H1 (cell line): Measurements from ENCODE around the gene LRRC72. TPM values are rescaled to one million over a fixed set of nuclear protein-coding genes. Genes with fewer than 3 reads are reported as not detected.

Experiments used
- CTCF ChIA-PET: fragments of 300-600 bp; sonication (Branson Sonifier 250); formaldehyde crosslinking; loops from one replicate; lab custom pipeline; 2021; ENCODE audit not compliant: partially characterized antibody; lab: Charles Lee
- POLR2A ChIA-PET: fragments of 300-600 bp; sonication (Branson Sonifier 250); formaldehyde crosslinking; loops from one replicate; lab custom pipeline; 2021; ENCODE audit warnings: inconsistent platforms; ENCODE audit not compliant: partially characterized antibody; lab: Charles Lee
- DNase-seq, 2 experiments: peaks; one replicate each; pipeline versions ENCODE4 v3.0.0 to v3.0.0-alpha.2; 2010 to 2022; ENCODE audit warnings: low spot score in 2 of 2, low read depth in 1 of 2, mixed read lengths in 1 of 2
- FAIRE-seq: peaks from 2 replicates; lab custom pipeline; 2011; peaks lifted over from hg19 to GRCh38; lab: Jason Lieb, UNC
- H2AFZ ChIP-seq: 2 replicates; pipeline ENCODE4 v1.8.1; 2012; ENCODE audit warnings: low read length, inconsistent platforms
- H2AK5ac ChIP-seq: 2 replicates; pipeline ENCODE4 v1.6.1; 2013; ENCODE audit warnings: low read depth, low read length
- H2BK120ac ChIP-seq: replicated peaks from 2 replicates; pipeline ENCODE3; 2013; ENCODE audit warnings: low read depth, low read length, inconsistent platforms
- H2BK12ac ChIP-seq: 2 replicates; pipeline ENCODE4 v1.6.1; 2013; ENCODE audit warnings: low read depth, low read length
- H2BK15ac ChIP-seq: 2 replicates; pipeline ENCODE4 v1.6.1; 2013; ENCODE audit warnings: low read length
- H2BK20ac ChIP-seq: 2 replicates; pipeline ENCODE4 v1.6.1; 2013; ENCODE audit warnings: low read length
- H2BK5ac ChIP-seq: 2 replicates; pipeline ENCODE4 v1.6.1; 2013; ENCODE audit warnings: low read depth, low read length
- H3K14ac ChIP-seq: 2 replicates; pipeline ENCODE4 v1.6.1; 2013; ENCODE audit warnings: inconsistent platforms; ENCODE audit not compliant: insufficient read length
- H3K18ac ChIP-seq: 2 replicates; pipeline ENCODE4 v1.6.1; 2013; ENCODE audit warnings: low read length; ENCODE audit errors: extremely low read depth
- H3K23ac ChIP-seq: 2 replicates; pipeline ENCODE4 v1.6.1; 2013; ENCODE audit warnings: inconsistent platforms; ENCODE audit not compliant: insufficient read length
- H3K23me2 ChIP-seq: 2 replicates; pipeline ENCODE4 v1.6.1; 2013; ENCODE audit warnings: low read depth, low read length
- H3K27ac ChIP-seq: 2 replicates; pipeline ENCODE4 v1.6.1; 2011; ENCODE audit warnings: low read depth, low read length, inconsistent platforms
- H3K27me3 ChIP-seq, 4 experiments: replicated peaks in 1 of 4; 1 replicate in 1 of 4; 2 replicates in 3 of 4; pipeline versions ENCODE4 v1.6.1 to v1.8.1; 2011 to 2013; ENCODE audit warnings: low read length in 3 of 4, mild to moderate bottlenecking in 3 of 4, inconsistent platforms in 2 of 4, mixed read lengths in 2 of 4, moderate library complexity in 1 of 4; ENCODE audit not compliant: control insufficient read depth in 3 of 4, insufficient read depth in 3 of 4; ENCODE audit errors: extremely low read depth in 1 of 4
- H3K36me3 ChIP-seq, 4 experiments: 2 replicates each; pipeline versions ENCODE4 v1.6.1 to v1.8.1; 2011 to 2013; ENCODE audit warnings: mild to moderate bottlenecking in 4 of 4, low read length in 3 of 4, moderate library complexity in 2 of 4, control low read depth in 1 of 4, inconsistent platforms in 1 of 4; ENCODE audit not compliant: insufficient read depth in 4 of 4, control insufficient read depth in 2 of 4
- H3K4ac ChIP-seq: replicated peaks from 2 replicates; pipeline ENCODE3; 2013; ENCODE audit warnings: low read length, low read depth, mixed read lengths, inconsistent platforms; ENCODE audit not compliant: insufficient read length
- H3K4me1 ChIP-seq, 4 experiments: replicated peaks in 1 of 4; 1 replicate in 1 of 4; 2 replicates in 3 of 4; pipeline versions ENCODE4 v1.6.1 to v1.8.1; 2011 to 2013; ENCODE audit warnings: low read length in 3 of 4, inconsistent platforms in 2 of 4, mixed read lengths in 1 of 4; ENCODE audit not compliant: insufficient read depth in 4 of 4, control insufficient read depth in 3 of 4
- H3K4me2 ChIP-seq, 2 experiments: 2 replicates each; pipeline versions ENCODE4 v1.6.1 to v1.8.1; 2011 to 2013; ENCODE audit warnings: low read depth in 2 of 2, low read length in 2 of 2, control low read depth in 1 of 2, inconsistent platforms in 1 of 2, mild to moderate bottlenecking in 1 of 2; ENCODE audit not compliant: insufficient read depth in 1 of 2
- H3K4me3 ChIP-seq, 4 experiments: fragments of 200-600, 300-600 bp in 1 of 4; sonication (generic), shearing (Covaris generic), sonication (Bioruptor Twin) in 1 of 4; 2 replicates each; pipeline versions ENCODE4 v1.5.1 to v1.8.1; 2011 to 2016; ENCODE audit warnings: low read length in 4 of 4, low read depth in 3 of 4, control low read depth in 2 of 4, inconsistent platforms in 2 of 4, mild to moderate bottlenecking in 2 of 4, mixed read lengths in 1 of 4, moderate library complexity in 1 of 4; ENCODE audit not compliant: insufficient read depth in 2 of 4; ENCODE audit errors: extremely low read depth in 1 of 4
- H3K56ac ChIP-seq: replicated peaks from 2 replicates; pipeline ENCODE3; 2013; ENCODE audit warnings: low read depth, mild to moderate bottlenecking, mixed read lengths, low read length, inconsistent platforms; ENCODE audit not compliant: insufficient read length
- H3K79me1 ChIP-seq: 2 replicates; pipeline ENCODE4 v1.6.1; 2013; ENCODE audit warnings: low read depth, low read length, control low read depth
- H3K79me2 ChIP-seq, 2 experiments: 2 replicates each; pipeline versions ENCODE4 v1.6.1 to v1.8.1; 2012 to 2013; ENCODE audit warnings: low read length in 2 of 2, mild to moderate bottlenecking in 2 of 2, inconsistent platforms in 1 of 2; ENCODE audit not compliant: insufficient read depth in 2 of 2, control insufficient read depth in 1 of 2
- H3K9ac ChIP-seq, 4 experiments: replicated peaks in 1 of 4; 1 replicate in 1 of 4; 2 replicates in 3 of 4; pipeline versions ENCODE4 v1.6.1 to v1.8.1; 2011 to 2013; ENCODE audit warnings: low read depth in 3 of 4, low read length in 3 of 4, control low read depth in 2 of 4, mild to moderate bottlenecking in 2 of 4, moderate library complexity in 2 of 4, inconsistent platforms in 1 of 4; ENCODE audit errors: extremely low read depth in 1 of 4
- H3K9me3 ChIP-seq, 2 experiments: 2 replicates each; pipeline versions ENCODE4 v1.6.1 to v1.8.1; 2012 to 2013; ENCODE audit warnings: mild to moderate bottlenecking in 2 of 2, moderate library complexity in 2 of 2, control low read depth in 1 of 2, inconsistent platforms in 1 of 2, low read depth in 1 of 2, low read length in 1 of 2, mixed read lengths in 1 of 2; ENCODE audit not compliant: insufficient read depth in 2 of 2
- H4K20me1 ChIP-seq, 2 experiments: replicated peaks in 1 of 2; 2 replicates each; pipeline versions ENCODE3 to v1.8.1; 2011 to 2013; ENCODE audit warnings: inconsistent platforms in 2 of 2, low read length in 2 of 2, mild to moderate bottlenecking in 1 of 2; ENCODE audit not compliant: insufficient read depth in 2 of 2, control insufficient read depth in 1 of 2
- H4K5ac ChIP-seq: 2 replicates; pipeline ENCODE4 v1.6.1; 2013; ENCODE audit warnings: low read length, low read depth, mixed read lengths, inconsistent platforms; ENCODE audit not compliant: insufficient read length
- H4K8ac ChIP-seq: 2 replicates; pipeline ENCODE4 v1.8.0; 2013; ENCODE audit warnings: mild to moderate bottlenecking, moderate library complexity, low read length, inconsistent platforms; ENCODE audit not compliant: insufficient read depth; ENCODE audit errors: extremely low read depth
- H4K91ac ChIP-seq: replicated peaks from 2 replicates; pipeline ENCODE3; 2013; ENCODE audit warnings: low read length, mixed read lengths, inconsistent platforms; ENCODE audit not compliant: insufficient read length
- BCL11A ChIP-seq, 2 experiments: IDR thresholded peaks; one replicate each; pipeline ENCODE4 v1.6.1; 2011; ENCODE audit warnings: low read depth in 2 of 2, low read length in 2 of 2, mild to moderate bottlenecking in 2 of 2
- CREB1 ChIP-seq: IDR thresholded peaks from 2 replicates; pipeline ENCODE4 v1.6.1; 2012; ENCODE audit warnings: inconsistent platforms
- EGR1 ChIP-seq: IDR thresholded peaks from 2 replicates; pipeline ENCODE4 v1.6.1; 2011; ENCODE audit warnings: low read depth, low read length, borderline replicate concordance
- POU5F1 ChIP-seq: IDR thresholded peaks from 2 replicates; pipeline ENCODE4 v1.6.1; 2011; ENCODE audit warnings: low read depth, mild to moderate bottlenecking, low read length, moderate library complexity
- SIRT6 ChIP-seq: IDR thresholded peaks from one replicate; pipeline ENCODE4 v1.7.1; 2012; ENCODE audit warnings: low read length, inconsistent platforms
- polyA plus RNA-seq, 7 experiments: library from polyadenylated mRNA; depleted of rRNA in 3 of 7; stranded (reverse) in 5 of 7; unstranded in 2 of 7; fragments of >200 nt in 5 of 7; fragments of 200-250 nt in 2 of 7; gene quantifications; 1 replicate in 5 of 7; 2 replicates in 1 of 7; 4 replicates in 1 of 7; pipeline versions ENCODE4 v1.2.1 to v1.2.3, GENCODE V29; 2011 to 2013; ENCODE audit warnings: missing spikeins in 2 of 7, mixed read lengths in 2 of 7
- total RNA-seq: library from RNA; stranded (reverse); fragmentation: NEBNext Ultra II Directional; extraction: Animal tissue kit (Norgen Biotek cat#: 25700); gene quantifications from 2 replicates; pipeline ENCODE4 v1.2.1, GENCODE V29; 2021

Gene LRRC72
- total and polyA plus RNA-seq, 2 of the 8 experiments (the other 6 are each of a cell fraction or from before 2014, with no cell fraction given) = not detected

- H3K36me3 ChIP-seq = peaks cover 0 to 4% (median 0%) of the 10 kb centered on the region in 4 experiments; a peak in 1 of 8 replicates
Observed at GRCh38 chr7:16603633-16604032, 77.0 kb downstream of the LRRC72 start.

More at GRCh38 chr7:16603633-16604032, 77.0 kb downstream of the LRRC72 start:
- POLR2A ChIA-PET = no interaction called here
- Histone ChIP-seq H3K14ac (no peak overlapping the region), H3K9me3 (no peaks in the 10 kb centered on the region), H2BK20ac (no peak overlapping the region), H2AK5ac (no peak overlapping the region), H3K27ac (no peak overlapping the region), H3K18ac (no peak overlapping the region), H4K20me1 (no peaks in the 10 kb centered on the region), H2BK120ac (no peak overlapping the region), H3K4ac (no peak overlapping the region), H3K27me3 (no peaks in the 10 kb centered on the region), H3K23ac (no peak overlapping the region), H3K4me2 (no peak overlapping the region), H3K9ac (no peak overlapping the region), H4K8ac (no peak overlapping the region), H2BK5ac (no peak overlapping the region), H3K79me2 (no peaks in the 10 kb centered on the region), H3K79me1 (no peaks in the 10 kb centered on the region), H4K5ac (no peak overlapping the region), H3K23me2 (no peaks in the 10 kb centered on the region), H2BK15ac (no peak overlapping the region), H2AFZ (no peak overlapping the region), H4K91ac (no peak overlapping the region), H2BK12ac (no peak overlapping the region), H3K56ac (no peak overlapping the region), H3K4me1 (no peaks in the 10 kb centered on the region), H3K4me3 (no peak overlapping the region)
- no peak for DNase-seq
- no peak for FAIRE-seq
- CTCF ChIA-PET = interaction anchor here (0.9 kb wide), 1 partner anchor 19 kb away, joined by 4 read pairs; no protein-coding TSS in a partner anchor
- TF ChIP-seq POU5F1 (no peak), BCL11A (IDR thresholded peaks at IDR 0.05; ENCODE audit: low read depth in 2 of 2, low read length in 2 of 2) (no peak), EGR1 (no peak), CREB1 (no peak), SIRT6 (no peak)
